GM12878 (cell line): ENCODE data around the gene ALCAM. TPM values are rescaled to one million over a fixed set of nuclear protein-coding genes. Genes with fewer than 3 reads are reported as not detected.

Experiments
- ATAC-seq: fragments of 200-7000 bp; cut with Tn5 transposase; 3 replicates; pipeline ENCODE4 v1.9.1; 2020; ENCODE audit warnings: mild to moderate bottlenecking, moderate library complexity
- BruUV-seq: library from RNA; stranded (reverse); fragments of 400-500 nt; replicated peaks from 2 replicates; lab custom pipeline; 2021; lab: Mats Ljungman, UMichigan
- CTCF ChIA-PET: fragments of 300-600 bp; sonication (Branson Sonifier 250); formaldehyde crosslinking; extraction: SDS; loops from one replicate; lab custom pipeline; 2021; ENCODE audit warnings: inconsistent platforms; lab: Yijun Ruan, JAX
- POLR2A ChIA-PET: fragments of 350-600 bp; formaldehyde crosslinking; extraction: SDS; loops from one replicate; lab custom pipeline; 2021; ENCODE audit warnings: inconsistent platforms; lab: Charles Lee
- RAD21 ChIA-PET: fragments of 300-600 bp; sonication (Branson Sonifier 250); formaldehyde crosslinking; loops from one replicate; lab custom pipeline; 2023; ENCODE audit warnings: antibody characterized with exemption; ENCODE audit not compliant: unreplicated experiment; lab: Charles Lee
- SMC1A ChIA-PET: fragments of 300-600 bp; sonication (Branson Sonifier 250); formaldehyde crosslinking; loops from one replicate; lab custom pipeline; 2023; ENCODE audit not compliant: unreplicated experiment, uncharacterized antibody; lab: Charles Lee
- DNase-seq: peaks from one replicate; pipeline ENCODE4 v3.0.0-alpha.2; 2011; ENCODE audit warnings: low read depth, low spot score
- FAIRE-seq: peaks from 3 replicates; lab custom pipeline; 2011; peaks lifted over from hg19 to GRCh38; lab: Jason Lieb, UNC
- H2AFZ ChIP-seq: 2 replicates; pipeline ENCODE4 v1.6.0; 2011; ENCODE audit warnings: low read depth, low read length, control low read depth; ENCODE audit not compliant: control insufficient read depth
- H3K27ac ChIP-seq: 2 replicates; pipeline ENCODE4 v1.5.1; 2011; ENCODE audit warnings: control low read depth; ENCODE audit not compliant: control insufficient read depth, insufficient read depth
- H3K27me3 ChIP-seq, 2 experiments: replicated peaks in 1 of 2; 2 replicates each; pipeline versions ENCODE4 v1.6.0 to v1.6.1; 2011; ENCODE audit warnings: low read length in 1 of 2; ENCODE audit not compliant: control insufficient read depth in 2 of 2, insufficient read depth in 2 of 2
- H3K36me3 ChIP-seq, 2 experiments: 2 replicates each; pipeline ENCODE4 v1.5.1; 2011; ENCODE audit warnings: low read length in 1 of 2; ENCODE audit not compliant: control insufficient read depth in 2 of 2, insufficient read depth in 2 of 2
- H3K4me1 ChIP-seq: 2 replicates; pipeline ENCODE4 v1.6.1; 2011; ENCODE audit warnings: mild to moderate bottlenecking, low read length, moderate library complexity, mixed read lengths; ENCODE audit not compliant: control insufficient read depth, insufficient read depth
- H3K4me2 ChIP-seq: 2 replicates; pipeline ENCODE4 v1.6.0; 2011; ENCODE audit warnings: control low read depth; ENCODE audit not compliant: control insufficient read depth, insufficient read depth
- H3K4me3 ChIP-seq: fragments of 200-600 bp; sonication (generic); 2 replicates; pipeline ENCODE4 v1.5.1; 2016
- H3K79me2 ChIP-seq: 2 replicates; pipeline ENCODE4 v1.6.0; 2011; ENCODE audit warnings: low read length; ENCODE audit not compliant: control insufficient read depth, insufficient read depth
- H3K9ac ChIP-seq: 2 replicates; pipeline ENCODE4 v1.8.0; 2011; ENCODE audit warnings: low read length, control low read depth, mixed read lengths; ENCODE audit not compliant: control insufficient read depth, insufficient read depth
- H3K9me3 ChIP-seq: replicated peaks from 3 replicates; pipeline ENCODE4 v1.5.1; 2011; ENCODE audit warnings: mild to moderate bottlenecking, low read length; ENCODE audit not compliant: control insufficient read depth, insufficient read depth
- H4K20me1 ChIP-seq: 2 replicates; pipeline ENCODE4 v1.6.0; 2011; ENCODE audit not compliant: control insufficient read depth, insufficient read depth
- EED ChIP-seq: sonication (generic); IDR thresholded peaks from 2 replicates; pipeline ENCODE4 v1.6.1; 2016; ENCODE audit warnings: antibody characterized with exemption, low read depth
- EZH2 ChIP-seq: IDR thresholded peaks from 2 replicates; pipeline ENCODE4 v1.6.1; 2012; ENCODE audit warnings: low read depth, mild to moderate bottlenecking, control low read depth, inconsistent platforms, low read length, borderline replicate concordance; ENCODE audit not compliant: control insufficient read depth
- JUND ChIP-seq: IDR thresholded peaks from 2 replicates; pipeline ENCODE4 v1.6.1; 2012; ENCODE audit warnings: low read depth, mild to moderate bottlenecking, low read length, improper control_type of control experiment, moderate library complexity
- MEF2B ChIP-seq: fragments of 450-650 bp; IDR thresholded peaks from 2 replicates; pipeline ENCODE4 v1.6.1; 2018; ENCODE audit warnings: mild to moderate bottlenecking, moderate library complexity; ENCODE audit not compliant: partially characterized antibody, poor library complexity, severe bottlenecking
- RAD51 ChIP-seq: fragments of 450-650 bp; IDR thresholded peaks from 2 replicates; pipeline ENCODE4 v1.6.1; 2016; ENCODE audit warnings: moderate library complexity, mild to moderate bottlenecking, inconsistent platforms
- RELB ChIP-seq: fragments of 450-650 bp; IDR thresholded peaks from 2 replicates; pipeline ENCODE4 v1.6.1; 2017; ENCODE audit warnings: low read depth, mild to moderate bottlenecking, moderate library complexity
- SPI1 ChIP-seq: IDR thresholded peaks from 2 replicates; pipeline ENCODE4 v1.6.1; 2011; ENCODE audit warnings: low read depth, mild to moderate bottlenecking, low read length, moderate library complexity, borderline replicate concordance; ENCODE audit not compliant: insufficient read depth
- SRF ChIP-seq, 2 experiments: IDR thresholded peaks; 2 replicates each; pipeline ENCODE4 v1.6.1; 2011; ENCODE audit warnings: low read depth in 2 of 2, low read length in 2 of 2, mild to moderate bottlenecking in 1 of 2, moderate library complexity in 1 of 2
- TCF7 ChIP-seq: IDR thresholded peaks from 2 replicates; pipeline ENCODE4 v1.6.1; 2014; ENCODE audit warnings: antibody characterized with exemption, borderline replicate concordance
- WGBS: methylation state at CpG from one replicate; pipeline ENCODE4 v1.1.6; 2016; ENCODE audit warnings: low lambda C conversion rate; ENCODE audit not compliant: insufficient replicate concordance, insufficient coverage; ENCODE audit errors: missing lambda C conversion rate; 5-methylcytosine and 5-hydroxymethylcytosine counted together
- in situ Hi-C: fragments of 300-500 bp; cut with MboI; formaldehyde crosslinking; loops from 9 replicates; pipeline ENCODE4 v1.14.3; 2018; ENCODE audit warnings: mixed read lengths
- intact Hi-C: fragments of 100-400 bp; cut with micrococcal nuclease; formaldehyde crosslinking; loops from one replicate; pipeline ENCODE4 v1.14.2; 2022; ENCODE audit not compliant: unreplicated experiment
- polyA plus RNA-seq, 11 experiments: library from polyadenylated mRNA; depleted of rRNA in 4 of 11; unstranded in 6 of 11; stranded (reverse) in 5 of 11; fragments of >200 nt; fragmentation: Nextera tagmentation in 4 of 11; fragmentation: Illumina TruSeq in 1 of 11; extraction: Ambion mirVana in 4 of 11; extraction: Trizol in 1 of 11; gene quantifications; 1 replicate in 1 of 11; 2 replicates in 10 of 11; pipeline versions ENCODE4 v1.2.1 to v1.2.3, GENCODE V29; 2011 to 2016; ENCODE audit warnings: inconsistent platforms in 2 of 11, missing spikeins in 2 of 11, low read depth in 1 of 11
- total RNA-seq, 4 experiments: library from RNA; depleted of rRNA in 3 of 4; stranded (reverse); fragments of >200 nt in 3 of 4; fragmentation: Illumina TruSeq in 1 of 4; extraction: Trizol in 1 of 4; gene quantifications; 2 replicates each; pipeline versions ENCODE4 v1.2.1 to v1.2.3, GENCODE V29; 2013 to 2021

Gene ALCAM
- total and polyA plus RNA-seq, 10 of the 15 experiments (the other 5 are each of a cell fraction or from before 2014, with no cell fraction given): 12.2 to 54.2 (median 32.6) TPM

- ChIA-PET POLR2A (no interaction called here), SMC1A (interaction anchor here (0.7 to 0.8 kb wide), 2 partner anchors 30 to 250 kb away, joined by 3 read pairs; no protein-coding TSS in a partner anchor), RAD21 (no interaction called here), CTCF (no interaction called here)
- H3K27ac ChIP-seq: no peak overlapping the region
- ATAC-seq (no peak), DNase-seq (no peak), FAIRE-seq (no peak)
- in situ Hi-C loops: no loop called here
- no peaks in the 10 kb centered on the region for H3K79me2 ChIP-seq
- H3K27me3 ChIP-seq: no peaks in the 10 kb centered on the region
- no TSS peak for BruUV-seq
- peaks cover 0 to 2% of the 10 kb centered on the region in 2 experiments; a peak in 1 of 4 replicates for H3K36me3 ChIP-seq
- no peak overlapping the region for H3K4me2 ChIP-seq
- H3K9ac ChIP-seq: no peak overlapping the region
- no peaks in the 10 kb centered on the region for H3K9me3 ChIP-seq
- no peak for TF ChIP-seq JUND
- intact Hi-C loops: no loop called here
- 88% methylated on average over 6 of the region's 6 CpGs for WGBS
- H3K4me1 ChIP-seq: 0 out of 2 replicates have a peak, but pooled peaks cover 2% of the 10 kb centered on the region
- H4K20me1 ChIP-seq: no peaks in the 10 kb centered on the region
- no peak overlapping the region for H3K4me3 ChIP-seq
- H2AFZ ChIP-seq: no peak overlapping the region
These were observed 205.8 kb downstream of the ALCAM start for GRCh38 chr3:105572501-105572900.

GRCh38 chr3:105579439-105579838, 212.7 kb downstream of the ALCAM start:
- no peaks in the 10 kb centered on the region for H3K4me1 ChIP-seq
- no TSS peak for BruUV-seq
- H2AFZ ChIP-seq: no peak overlapping the region
- H4K20me1 ChIP-seq: no peaks in the 10 kb centered on the region
- H3K27me3 ChIP-seq: no peaks in the 10 kb centered on the region
- ATAC-seq (no peak), FAIRE-seq (no peak), DNase-seq (no peak)
- intact Hi-C loops (no loop called here), in situ Hi-C loops (no loop called here)
- no peak overlapping the region for H3K9ac ChIP-seq
- no peaks in the 10 kb centered on the region for H3K9me3 ChIP-seq
- H3K4me2 ChIP-seq: no peak overlapping the region
- H3K4me3 ChIP-seq: no peak overlapping the region
- SMC1A ChIA-PET: interaction anchor here (0.9 to 1.0 kb wide), 2 partner anchors 19 to 27 kb away, joined by 3 to 4 read pairs; no protein-coding TSS in a partner anchor
- RAD21 ChIA-PET: no interaction called here
- no peak for TF ChIP-seq SRF (IDR thresholded peaks at IDR 0.05; ENCODE audit: low read depth in 2 of 2, low read length in 2 of 2)
- no peak for TF ChIP-seq RAD51
- no peak for TF ChIP-seq EED
- TF ChIP-seq RELB: no peak
- TF ChIP-seq SPI1: no peak
- no peak for TF ChIP-seq TCF7
- no peak for TF ChIP-seq MEF2B
- TF ChIP-seq EZH2: no peak
- H3K27ac ChIP-seq: no peak overlapping the region
- no peaks in the 10 kb centered on the region for H3K79me2 ChIP-seq
- H3K36me3 ChIP-seq: no peaks in the 10 kb centered on the region
- CTCF ChIA-PET: interaction anchor here (1.7 kb wide), 1 partner anchor 14 kb away, joined by 5 read pairs; no protein-coding TSS in a partner anchor
- 100% methylated on average over 1 of the region's 1 CpG for WGBS
- POLR2A ChIA-PET: no interaction called here
